HG02943 (cell line): ENCODE measurements around the gene CCDC50.

Experiments used
- ATAC-seq: cut with Tn5 transposase; IDR thresholded peaks from one replicate; pipeline ENCODE4 v1.9.1; 2021; ENCODE audit warnings: mild to moderate bottlenecking, low read depth, moderate library complexity; ENCODE audit not compliant: unreplicated experiment

The CCDC50 gene

GRCh38 chr3:191373327-191373726, 44.1 kb downstream of the CCDC50 start:
- ATAC-seq: no peak

- ATAC-seq: no peak
These were observed 47.4 kb downstream of the CCDC50 start for GRCh38 chr3:191376516-191377141.

- ATAC-seq: no peak
These were observed 49.1 kb downstream of the CCDC50 start for GRCh38 chr3:191378142-191378812.

- ATAC-seq: no peak
These were observed 50.3 kb downstream of the CCDC50 start for GRCh38 chr3:191379446-191379845.

DNA sequence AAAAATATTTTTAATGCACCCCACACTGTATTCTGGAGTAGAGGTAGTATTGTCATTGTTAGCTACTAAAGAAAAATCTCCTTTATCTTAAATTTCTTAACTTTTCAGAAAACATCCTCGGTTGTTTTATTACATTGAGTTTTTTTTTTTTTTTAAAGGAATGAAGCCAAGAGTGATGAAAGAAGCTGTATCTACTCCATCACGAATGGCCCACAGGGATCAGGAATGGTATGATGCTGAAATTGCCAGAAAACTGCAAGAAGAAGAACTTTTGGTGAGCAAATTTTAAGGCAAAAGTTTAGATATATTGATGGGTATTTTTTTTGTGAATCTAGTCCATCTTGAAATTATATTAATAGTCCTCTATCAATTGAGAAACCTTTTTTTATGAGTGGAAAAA, 50.8 kb downstream of the CCDC50 start:
- ATAC-seq: no peak

GRCh38 chr3:191381303-191381702, 52.1 kb downstream of the CCDC50 start:
- no peak for ATAC-seq

GRCh38 chr3:191382661-191383060, 53.5 kb downstream of the CCDC50 start:
- ATAC-seq: no peak

DNA sequence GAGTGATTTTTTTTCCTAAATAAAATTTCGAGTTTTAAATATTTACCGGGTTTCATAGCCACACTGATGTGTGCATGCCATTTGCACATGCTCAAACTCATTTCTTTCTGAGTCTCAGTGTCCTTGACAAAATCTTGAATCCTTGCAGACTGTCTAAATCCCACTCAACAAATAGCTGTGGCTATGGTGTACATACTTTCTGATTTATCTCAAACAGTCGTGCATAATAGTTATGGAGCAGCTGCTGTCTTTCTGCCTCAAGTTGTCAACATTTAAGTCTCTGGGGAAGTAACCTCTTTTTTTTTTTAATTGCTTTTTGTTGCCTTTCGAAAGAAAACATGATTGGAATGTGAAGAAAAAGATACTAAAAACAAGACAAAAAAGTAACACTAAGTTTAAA, 53.9 kb downstream of the CCDC50 start:
- no peak for ATAC-seq

- ATAC-seq: no peak
These were observed 55.9 kb downstream of the CCDC50 start for GRCh38 chr3:191385101-191385500.

GRCh38 chr3:191387441-191388077, 58.4 kb downstream of the CCDC50 start:
- ATAC-seq: no peak

DNA sequence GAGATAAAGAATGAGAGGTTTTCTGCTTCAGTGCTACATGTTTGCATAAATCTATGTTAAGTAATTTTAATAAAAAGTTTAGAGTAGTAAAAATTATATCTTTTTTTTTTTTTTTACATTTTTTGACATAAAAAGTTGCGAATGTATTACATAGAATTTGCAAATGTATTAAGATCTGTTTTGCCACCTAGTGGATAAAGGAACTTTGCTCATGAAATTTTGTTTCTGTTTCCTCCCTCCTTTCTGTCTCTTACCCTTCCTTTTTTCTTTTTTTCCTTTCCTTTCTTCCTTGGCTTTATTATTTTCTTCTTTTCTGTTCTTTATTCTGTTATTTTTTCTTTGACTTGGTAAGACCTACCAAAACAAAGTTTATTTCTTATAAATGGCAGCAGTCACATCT, 59.6 kb downstream of the CCDC50 start:
- no peak for ATAC-seq

DNA sequence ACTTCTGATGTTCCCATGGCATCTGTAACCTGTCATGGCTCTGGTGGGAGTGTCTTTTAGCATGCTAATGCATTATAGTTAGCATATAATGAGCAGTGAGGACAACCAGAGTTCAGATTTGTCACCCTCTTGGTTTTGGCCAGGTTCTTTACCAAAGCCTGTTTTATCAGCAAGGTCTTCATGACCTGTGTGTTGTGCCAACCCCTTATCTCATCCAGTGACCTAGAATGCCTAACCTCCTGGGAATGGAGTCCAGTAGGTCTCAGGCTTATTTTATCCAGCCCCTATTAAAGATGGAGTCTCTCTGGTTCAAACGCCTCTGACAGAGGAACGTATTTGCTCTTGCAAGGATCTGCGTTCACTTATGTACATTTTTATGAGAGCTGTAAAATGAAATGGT, 61.4 kb downstream of the CCDC50 start:
- no peak for ATAC-seq

DNA sequence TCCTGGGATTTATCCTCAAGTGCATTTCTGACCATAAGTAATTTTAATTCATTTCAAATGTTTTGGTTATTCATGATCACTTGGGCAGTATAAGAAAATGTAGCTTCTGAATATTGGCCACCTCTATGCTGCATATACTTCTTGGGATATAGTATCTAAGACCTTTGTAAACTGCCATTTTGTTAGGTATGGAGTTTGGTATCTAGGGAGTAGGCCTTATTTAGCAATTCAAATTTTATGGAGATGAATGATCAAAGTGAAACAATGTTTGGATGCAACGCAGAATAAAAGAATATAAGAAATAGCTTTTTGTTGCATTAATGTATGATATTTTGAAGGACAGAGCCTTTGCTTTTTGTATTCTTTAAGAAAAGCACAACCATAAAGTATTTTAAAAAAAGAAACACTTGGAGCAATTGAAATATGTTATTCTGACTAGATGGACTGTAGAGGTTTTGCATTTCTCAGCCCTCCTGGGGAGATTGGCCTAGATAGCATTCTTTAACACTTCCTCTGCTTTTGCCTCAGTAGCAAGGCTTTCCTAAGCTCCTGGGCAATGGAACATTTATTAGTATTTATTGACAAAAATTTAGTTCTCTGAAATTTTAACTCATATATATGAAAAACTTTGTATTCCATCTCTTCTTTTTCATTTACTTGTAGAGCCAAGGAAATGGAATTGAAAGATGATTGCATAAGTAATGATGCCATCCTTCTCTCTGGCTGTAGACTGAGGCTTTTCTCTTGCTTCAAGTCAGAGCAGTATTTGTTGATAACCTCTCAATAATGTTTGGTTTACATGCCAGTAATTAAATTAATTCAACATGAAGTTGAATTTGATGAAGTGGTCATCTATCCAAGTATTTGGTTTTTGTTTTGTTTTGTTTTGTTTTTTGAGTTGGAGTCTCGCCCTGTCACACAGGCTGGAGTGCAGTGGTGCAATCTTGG, 62.9 kb downstream of the CCDC50 start:
- no peak for ATAC-seq

GRCh38 chr3:191393146-191393545, 64.0 kb downstream of the CCDC50 start:
- ATAC-seq: no peak

DNA sequence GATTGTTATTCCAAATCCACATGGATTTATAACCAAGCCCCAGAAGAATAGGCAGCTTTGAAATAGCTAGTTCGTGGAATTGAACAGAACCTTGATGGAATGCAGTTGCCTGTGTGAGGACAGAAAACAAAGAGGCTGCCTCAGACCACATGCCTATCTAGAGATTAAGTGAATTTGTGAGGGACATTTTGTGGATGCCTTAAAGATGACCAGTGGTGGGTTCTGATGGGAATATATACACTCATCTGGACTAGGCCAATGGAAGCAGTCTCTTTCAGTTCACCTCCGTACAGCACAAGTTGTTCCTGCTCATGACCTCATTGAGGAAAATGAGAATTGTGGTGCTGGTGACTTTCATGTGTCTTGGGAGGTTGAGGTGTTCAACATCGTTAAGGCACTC, 68.6 kb downstream of the CCDC50 start:
- ATAC-seq: no peak

DNA sequence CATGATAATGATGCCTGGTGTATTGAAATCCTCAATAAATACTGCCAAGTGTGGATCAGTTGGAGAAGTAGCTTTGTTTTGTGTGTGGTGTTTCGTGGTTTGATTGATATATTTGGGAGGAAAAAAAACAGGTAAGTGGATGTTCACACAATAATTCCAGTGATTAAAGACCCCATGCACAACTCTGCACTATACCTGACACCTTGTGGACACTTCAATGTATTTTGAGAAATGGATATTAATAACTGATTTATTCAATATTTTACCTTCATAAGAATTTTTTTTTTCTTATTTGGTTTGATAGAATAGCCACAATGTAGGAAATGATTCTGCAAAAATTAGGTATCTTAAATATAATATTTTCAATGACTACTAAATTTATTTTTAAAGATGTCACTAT, 69.4 kb downstream of the CCDC50 start:
- ATAC-seq: no peak

DNA sequence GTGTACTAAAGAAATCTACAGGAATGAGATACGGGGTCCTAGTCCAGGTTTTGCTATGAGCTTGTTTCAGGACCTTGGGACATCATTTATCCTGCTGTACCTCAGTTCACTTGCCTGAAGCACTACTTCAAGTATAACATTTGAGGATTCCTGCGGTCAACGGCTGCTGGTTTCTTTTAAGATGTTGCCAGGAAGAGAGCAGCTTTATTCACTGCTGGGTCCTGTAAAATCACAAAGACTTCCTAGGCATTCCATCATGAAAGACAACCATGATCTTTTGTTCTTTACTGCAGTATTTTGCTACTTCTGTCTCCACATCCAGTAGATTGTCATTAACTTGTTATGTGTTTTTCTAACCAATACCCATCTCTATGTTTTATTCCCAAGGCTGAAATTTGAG, 70.7 kb downstream of the CCDC50 start:
- no peak for ATAC-seq

GRCh38 chr3:191401775-191402357, 72.7 kb downstream of the CCDC50 start:
- no peak for ATAC-seq

GRCh38 chr3:191409791-191410359, 80.7 kb downstream of the CCDC50 start:
- no peak for ATAC-seq

GRCh38 chr3:191412759-191413158, 83.6 kb downstream of the CCDC50 start:
- ATAC-seq: no peak
